Muscle layer of duodenum (tissue), 2 donors: ENCODE results near the gene RASAL2.
"Not testable (repeated sequence)": the region's sequence is repeated elsewhere in the genome, so short reads cannot be mapped to it uniquely, and the experiment has no call there.

ENCODE experiments used
- H3K27ac ChIP-seq: one replicate; pipeline ENCODE4 v1.7.0; 2013; ENCODE audit warnings: mild to moderate bottlenecking, low read length
- H3K27me3 ChIP-seq: one replicate; pipeline ENCODE4 v1.7.0; 2013; ENCODE audit warnings: low read depth, mild to moderate bottlenecking, control low read depth, low read length
- H3K36me3 ChIP-seq, 2 donors: one replicate each; pipeline ENCODE4 v1.7.0; 2013; ENCODE audit warnings: low read length in 2 of 2, control low read depth in 1 of 2, mild to moderate bottlenecking in 1 of 2; ENCODE audit not compliant: insufficient read depth in 2 of 2, control insufficient read depth in 1 of 2
- H3K4me1 ChIP-seq, 2 donors: one replicate each; pipeline ENCODE4 v1.7.0; 2013; ENCODE audit warnings: low read length in 2 of 2, mild to moderate bottlenecking in 2 of 2, control low read depth in 1 of 2, moderate library complexity in 1 of 2; ENCODE audit not compliant: insufficient read depth in 2 of 2, control insufficient read depth in 1 of 2
- H3K4me3 ChIP-seq, 2 donors: one replicate each; pipeline ENCODE4 v1.7.0; 2013; ENCODE audit warnings: low read length in 2 of 2, low read depth in 1 of 2, mild to moderate bottlenecking in 1 of 2
- H3K9me3 ChIP-seq, 2 donors: one replicate each; pipeline ENCODE4 v1.7.0; 2013; ENCODE audit warnings: low read length in 2 of 2, control low read depth in 1 of 2, mild to moderate bottlenecking in 1 of 2; ENCODE audit not compliant: control insufficient read depth in 1 of 2
- donor health status: healthy.

The RASAL2 gene

DNA sequence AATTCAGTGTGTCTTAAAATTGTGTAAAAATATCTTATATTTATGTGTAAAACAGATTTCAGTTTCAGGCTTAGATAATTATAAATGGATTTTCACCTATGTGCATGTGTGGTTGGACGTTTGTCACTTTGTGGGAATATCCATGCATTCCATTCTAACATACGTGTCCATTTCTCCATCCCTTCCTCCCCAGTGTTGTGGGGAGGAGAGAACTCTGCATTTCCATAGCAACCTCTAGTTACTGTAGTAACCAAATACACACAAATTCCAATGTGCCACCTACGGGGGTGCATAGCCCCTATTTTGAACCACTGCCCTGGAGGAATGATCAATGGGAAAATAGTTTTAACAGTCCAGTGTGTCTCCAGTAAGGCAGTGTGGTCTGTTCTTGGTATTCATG lies 79.0 kb downstream of the RASAL2 start:
- Histone ChIP-seq H3K36me3 (no peaks in the 10 kb centered on the region), H3K27ac (no peak overlapping the region), H3K4me1 (peaks cover 0 to 6% of the 10 kb centered on the region in 2 donors)

DNA sequence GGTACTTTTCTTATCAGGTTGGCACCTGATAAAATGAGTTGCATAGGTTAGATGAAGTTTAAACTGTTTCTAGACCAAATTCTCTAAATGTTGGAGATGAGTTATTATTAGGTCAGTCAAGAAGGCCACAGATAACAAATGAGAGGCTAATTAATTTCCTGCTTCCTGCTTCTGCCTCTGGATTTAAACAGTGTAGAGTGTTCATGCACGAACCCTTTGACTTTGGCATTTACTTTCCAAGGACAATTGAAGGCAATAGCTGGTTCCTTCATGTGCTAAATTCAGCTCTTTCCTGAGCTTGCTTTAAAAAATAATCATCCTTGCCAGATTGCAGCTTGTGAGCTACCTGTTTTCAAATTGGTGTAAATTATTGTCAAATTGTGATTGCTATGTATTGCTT lies 80.6 kb downstream of the RASAL2 start:
- no peaks in the 10 kb centered on the region for H3K9me3 ChIP-seq
- H3K27me3 ChIP-seq = no peaks in the 10 kb centered on the region
- no peak overlapping the region for H3K4me3 ChIP-seq
- H3K36me3 ChIP-seq = no peaks in the 10 kb centered on the region
- H3K27ac ChIP-seq = no peak overlapping the region
- peaks cover 0 to 6% of the 10 kb centered on the region in 2 donors for H3K4me1 ChIP-seq

More for the DNA sequence above, 79.0 kb downstream of the RASAL2 start:
- H3K9me3 ChIP-seq = no peaks in the 10 kb centered on the region
- no peak overlapping the region for H3K4me3 ChIP-seq
- no peaks in the 10 kb centered on the region for H3K27me3 ChIP-seq

DNA sequence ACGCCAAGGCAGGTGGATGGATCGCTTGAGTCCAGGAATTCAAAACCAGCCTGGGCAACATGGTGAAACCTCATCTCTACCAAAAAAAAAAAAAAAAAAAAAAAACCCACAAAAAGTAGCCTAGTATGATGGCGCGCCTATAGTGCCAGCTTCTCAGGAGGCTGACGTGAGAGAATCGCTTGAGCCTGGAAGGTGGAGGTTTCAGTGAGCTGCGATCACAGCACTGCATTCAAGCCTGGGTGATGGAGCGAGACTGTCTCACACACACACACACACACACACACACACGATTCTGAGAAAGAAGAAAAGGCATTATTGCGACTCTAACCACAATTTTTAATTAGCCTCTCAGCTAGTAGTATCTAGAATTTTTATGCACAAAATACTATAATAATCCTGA lies 86.5 kb downstream of the RASAL2 start:
- Histone ChIP-seq H3K36me3 (no peaks in the 10 kb centered on the region), H3K27me3 (no peaks in the 10 kb centered on the region), H3K27ac (no peak overlapping the region), H3K4me3 (no peak overlapping the region), H3K9me3 (no peaks in the 10 kb centered on the region), H3K4me1 (no peaks in the 10 kb centered on the region)

DNA sequence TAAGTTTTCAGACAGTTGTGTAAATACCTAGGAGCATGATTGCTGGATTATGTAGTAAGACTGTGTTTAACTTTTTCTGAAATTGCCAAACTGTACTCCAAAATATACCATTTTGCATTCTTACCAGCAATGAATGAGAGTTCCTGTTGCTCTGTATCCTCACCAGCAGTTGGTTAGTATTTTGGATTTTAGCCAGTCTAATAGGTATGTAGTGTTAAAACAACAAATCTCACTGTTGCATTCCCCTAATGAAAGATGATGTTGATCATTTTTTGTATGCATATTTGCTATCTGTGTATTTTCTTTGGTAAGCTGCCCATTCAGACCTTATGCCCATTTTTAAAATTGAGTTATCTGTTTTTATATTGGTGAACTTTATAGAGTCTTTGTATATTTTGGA lies 89.9 kb downstream of the RASAL2 start:
- H3K27ac ChIP-seq = no peak overlapping the region
- peaks cover 0 to 3% of the 10 kb centered on the region in 2 donors for H3K9me3 ChIP-seq
- no peaks in the 10 kb centered on the region for H3K4me1 ChIP-seq
- no peaks in the 10 kb centered on the region for H3K36me3 ChIP-seq
- H3K27me3 ChIP-seq = no peaks in the 10 kb centered on the region
- no peak overlapping the region for H3K4me3 ChIP-seq

DNA sequence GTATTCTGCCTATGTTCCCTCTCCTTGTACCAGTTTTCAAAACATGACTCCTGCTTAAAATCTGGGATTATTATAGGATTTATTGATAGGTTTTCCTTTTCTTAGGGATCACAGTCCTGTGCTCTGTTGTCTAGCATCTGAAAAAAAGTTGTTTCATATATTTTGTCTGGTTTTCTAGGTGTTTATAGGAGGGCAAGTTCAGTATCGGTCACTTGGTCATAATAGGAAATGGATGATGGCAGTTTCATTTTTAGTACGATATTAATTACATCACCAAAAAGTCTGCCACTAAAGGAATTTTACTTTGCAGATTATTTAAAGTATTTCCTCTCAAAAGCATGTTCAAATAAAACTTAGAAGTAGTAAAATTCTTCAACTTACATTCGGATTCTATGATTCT lies 94.4 kb downstream of the RASAL2 start:
- Histone ChIP-seq H3K4me3 (no peak overlapping the region), H3K9me3 (peaks cover 0 to 3% of the 10 kb centered on the region in 2 donors), H3K27me3 (no peaks in the 10 kb centered on the region), H3K36me3 (no peaks in the 10 kb centered on the region), H3K27ac (no peak overlapping the region), H3K4me1 (peaks cover 0 to 5% of the 10 kb centered on the region in 2 donors)

DNA sequence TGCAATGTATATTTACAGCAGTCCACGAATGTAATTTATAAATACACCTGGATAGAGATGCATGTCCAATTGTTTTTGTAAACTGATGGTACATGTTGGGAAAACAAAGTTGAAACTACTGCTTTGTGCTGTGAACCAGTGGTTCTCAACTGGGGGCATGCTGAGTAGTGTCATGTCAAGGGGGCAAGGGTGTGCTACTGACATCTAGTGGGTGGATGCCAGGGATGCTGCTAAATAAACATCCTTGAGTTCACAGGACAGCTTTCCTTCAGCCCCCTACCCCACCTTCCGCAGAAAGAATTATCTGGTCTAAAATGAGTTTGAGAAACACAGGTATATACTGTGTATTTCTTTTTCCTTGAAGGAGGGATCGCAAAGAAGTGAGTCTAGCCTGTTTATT lies 95.9 kb downstream of the RASAL2 start:
- H3K27me3 ChIP-seq = no peaks in the 10 kb centered on the region
- peaks cover 0 to 5% of the 10 kb centered on the region in 2 donors for H3K4me1 ChIP-seq
- H3K4me3 ChIP-seq = no peak overlapping the region
- no peaks in the 10 kb centered on the region for H3K36me3 ChIP-seq
- H3K27ac ChIP-seq = no peak overlapping the region
- H3K9me3 ChIP-seq = peaks cover 0 to 3% of the 10 kb centered on the region in 2 donors

DNA sequence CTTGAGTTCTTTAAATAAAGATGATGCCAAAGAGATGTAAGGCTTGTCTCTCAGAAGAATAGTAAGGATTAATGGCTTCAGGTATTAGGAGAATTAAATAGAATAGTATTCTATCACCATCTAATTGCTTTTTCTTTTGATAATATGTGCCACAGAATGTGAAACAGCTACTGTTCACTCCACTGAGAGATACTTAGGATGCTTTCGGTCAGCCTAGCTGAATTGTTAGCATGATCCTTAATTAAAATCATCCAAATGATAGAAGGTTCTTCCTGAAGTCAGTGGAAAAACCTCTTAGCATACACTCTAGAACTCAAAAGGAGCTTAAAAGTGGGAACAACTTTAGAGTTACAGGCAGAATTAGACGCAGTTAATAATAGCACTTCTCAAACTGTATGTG lies 97.0 kb downstream of the RASAL2 start:
- peaks cover 0 to 3% of the 10 kb centered on the region in 2 donors for H3K9me3 ChIP-seq
- no peak overlapping the region for H3K27ac ChIP-seq
- no peaks in the 10 kb centered on the region for H3K27me3 ChIP-seq
- H3K4me1 ChIP-seq = peaks cover 0 to 5% of the 10 kb centered on the region in 2 donors
- no peak overlapping the region for H3K4me3 ChIP-seq
- H3K36me3 ChIP-seq = no peaks in the 10 kb centered on the region

DNA sequence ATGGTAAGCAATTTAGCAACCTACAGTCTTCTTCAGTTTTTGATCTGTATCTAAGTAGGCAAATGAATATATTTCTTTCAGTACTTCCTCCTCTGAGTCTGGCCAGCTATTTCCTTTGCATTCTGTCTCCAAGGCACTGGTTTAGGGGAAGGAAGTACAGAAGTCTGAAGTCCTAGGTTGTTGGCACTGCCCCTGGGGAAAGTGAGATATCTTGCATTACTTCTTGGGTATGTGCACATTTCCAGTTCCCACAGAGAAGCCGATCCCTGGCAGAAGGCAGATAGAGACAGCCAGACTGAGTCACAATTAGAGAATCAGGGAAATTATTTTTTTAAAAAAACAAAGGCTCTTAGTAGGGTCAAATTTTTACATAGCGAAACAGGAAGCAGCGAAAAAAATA lies 98.8 kb downstream of the RASAL2 start:
- H3K27ac ChIP-seq = no peak overlapping the region
- H3K36me3 ChIP-seq = no peaks in the 10 kb centered on the region
- H3K4me3 ChIP-seq = no peak overlapping the region
- H3K4me1 ChIP-seq = peaks cover 0 to 5% of the 10 kb centered on the region in 2 donors
- no peaks in the 10 kb centered on the region for H3K27me3 ChIP-seq
- no peaks in the 10 kb centered on the region for H3K9me3 ChIP-seq

DNA sequence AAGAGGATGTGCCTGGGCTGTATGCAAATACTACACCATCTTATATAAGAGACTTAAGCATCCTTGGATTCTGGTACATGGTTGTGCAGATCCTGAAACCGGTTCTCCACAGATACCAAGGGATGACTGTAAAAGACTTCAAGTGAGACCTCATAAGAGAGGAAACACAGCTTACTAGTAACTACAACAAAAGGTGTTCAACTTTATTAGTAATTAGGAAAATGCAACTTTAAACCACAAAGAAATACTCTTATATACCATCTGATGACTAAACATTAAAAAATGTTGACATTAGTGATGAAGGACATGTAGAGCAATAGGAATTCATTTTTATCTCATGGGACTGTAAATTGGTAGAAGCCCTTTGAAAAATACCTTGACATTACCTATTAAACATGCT lies 102.7 kb downstream of the RASAL2 start:
- H3K27me3 ChIP-seq = no peaks in the 10 kb centered on the region
- H3K27ac ChIP-seq = no peak overlapping the region
- H3K4me3 ChIP-seq = no peak overlapping the region
- peaks cover 0 to 5% of the 10 kb centered on the region in 2 donors for H3K4me1 ChIP-seq
- no peaks in the 10 kb centered on the region for H3K36me3 ChIP-seq
- H3K9me3 ChIP-seq = no peaks in the 10 kb centered on the region

DNA sequence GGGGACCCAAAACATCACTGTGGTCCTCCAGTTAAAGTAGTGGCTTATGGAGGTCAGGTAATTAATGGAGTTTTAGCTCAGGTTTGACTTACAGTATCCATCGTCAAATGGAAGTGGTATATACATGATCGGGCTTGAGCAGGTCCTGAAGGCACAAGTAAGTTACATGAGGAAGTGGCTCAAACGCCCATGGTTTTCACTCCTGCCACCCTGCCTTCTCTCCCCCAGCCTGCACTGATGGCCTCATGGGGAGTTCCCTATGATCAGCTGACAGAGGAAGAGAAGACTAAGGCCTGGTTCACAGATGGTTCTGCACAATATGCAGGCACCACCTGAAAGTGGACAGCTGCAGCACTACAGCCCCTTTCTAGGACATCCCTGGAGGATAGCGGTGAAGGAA lies 108.2 kb downstream of the RASAL2 start:
- H3K9me3 ChIP-seq, H3K27ac ChIP-seq, H3K4me1 ChIP-seq, H3K4me3 ChIP-seq, H3K27me3 ChIP-seq, H3K36me3 ChIP-seq: not testable (repeated sequence)

DNA sequence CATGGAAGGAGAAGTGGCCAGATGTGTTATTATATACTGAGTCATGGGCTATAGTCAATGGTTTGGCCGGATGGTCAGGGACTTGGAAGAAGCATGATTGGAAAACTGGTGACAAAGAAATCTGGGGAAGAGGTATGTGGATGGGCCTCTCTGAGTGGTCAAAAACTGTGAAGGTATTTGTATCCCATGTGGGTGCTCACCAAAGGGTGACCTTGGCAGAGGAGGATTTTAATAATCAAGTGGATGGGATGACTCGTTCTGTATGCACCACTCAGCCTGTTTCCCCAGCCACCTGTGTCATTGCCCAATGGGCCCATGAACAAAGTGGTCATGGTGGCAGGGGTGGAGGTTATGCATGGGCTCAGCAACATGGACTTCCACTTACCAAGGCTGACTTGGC lies 108.6 kb downstream of the RASAL2 start:
- not testable (repeated sequence) for H3K4me1 ChIP-seq, H3K27me3 ChIP-seq, H3K27ac ChIP-seq, H3K4me3 ChIP-seq, H3K9me3 ChIP-seq, H3K36me3 ChIP-seq

DNA sequence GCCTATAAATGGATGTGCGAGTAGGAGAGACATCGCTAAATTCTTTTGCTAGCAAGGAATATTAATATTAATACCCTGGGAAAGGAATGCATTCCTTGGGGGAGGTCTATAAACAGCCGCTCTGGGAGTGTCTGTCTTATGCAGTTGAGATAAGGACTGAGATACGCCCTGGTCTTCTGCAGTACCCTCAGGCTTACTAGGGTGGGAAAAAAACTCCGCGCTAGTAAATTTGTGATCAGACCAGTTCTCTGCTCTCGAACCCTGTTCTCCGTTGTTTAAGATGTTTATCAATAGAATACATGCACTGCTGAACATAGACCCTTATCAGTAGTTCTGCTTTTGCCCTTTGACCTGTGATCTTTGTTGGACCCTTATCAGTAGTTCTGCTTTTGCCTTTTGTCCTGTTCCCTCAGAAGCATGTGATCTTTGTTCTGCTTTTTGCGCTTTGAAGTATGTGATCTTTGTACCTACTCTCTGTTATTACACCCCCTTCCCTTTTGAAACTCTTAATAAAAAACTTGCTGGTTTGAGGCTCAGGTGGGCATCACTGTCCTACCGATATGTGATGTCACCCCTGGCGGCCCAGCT lies 114.5 kb downstream of the RASAL2 start:
- not testable (repeated sequence) for H3K27ac ChIP-seq, H3K4me3 ChIP-seq, H3K36me3 ChIP-seq, H3K27me3 ChIP-seq, H3K4me1 ChIP-seq
- H3K9me3 ChIP-seq = peaks cover 11 to 14% of the 10 kb centered on the region in 2 donors
